NT2/D1 (cell line): ENCODE data around the gene PRM1.

Source experiments
- SUZ12 ChIP-seq: IDR thresholded peaks from 2 replicates; pipeline ENCODE4 v1.6.1; 2011; ENCODE audit not compliant: insufficient read length, insufficient read depth; ENCODE audit errors: extremely low read depth
- YY1 ChIP-seq: IDR thresholded peaks from 2 replicates; pipeline ENCODE4 v1.6.1; 2011; ENCODE audit not compliant: insufficient read length, insufficient read depth
- ZNF274 ChIP-seq: IDR thresholded peaks from 2 replicates; pipeline ENCODE4 v1.6.1; 2011; ENCODE audit warnings: mild to moderate bottlenecking, low read depth, low read length

GRCh38 chr16:11316331-11317015 is 35.3 kb upstream of the PRM1 start:
- TF ChIP-seq ZNF274 (no peak), SUZ12 (no peak), YY1 (no peak)
